Stimulated activated CD4-positive, alpha-beta T cell treated with anti-CD3 and anti-CD28 coated beads, Interleukin-1b, Interleukin-23, amount 100 ng/mL, for 4 hours (primary cell): Measurements from ENCODE around the gene DHCR7.

ENCODE experiments used
- DNase-seq, 2 donors: peaks; one replicate each; pipeline ENCODE4 v3.0.0-alpha.2; 2020; ENCODE audit warnings: low read depth in 2 of 2

The DHCR7 gene

GRCh38 chr11:71458146-71459070, 10.2 kb upstream of the DHCR7 start:
- no peak for DNase-seq

GRCh38 chr11:71456831-71457230, 8.6 kb upstream of the DHCR7 start:
- no peak for DNase-seq

- no peak for DNase-seq
These were observed 8.1 kb upstream of the DHCR7 start for GRCh38 chr11:71456294-71456693.

- no peak for DNase-seq
These were observed 6.4 kb upstream of the DHCR7 start for GRCh38 chr11:71454470-71455113.

- DNase-seq, result no peak
These were observed 5.7 kb upstream of the DHCR7 start for GRCh38 chr11:71453918-71454304.

- DNase-seq, result peak; percentile 90 to 96
These were observed 5.1 kb upstream of the DHCR7 start, which contains the start of gene NADSYN1 for GRCh38 chr11:71453037-71453917. NADSYN1 (plus strand) TSS chr11:71453203; CDS start chr11:71453297, 94 bp downstream.

- peak; percentile 15 to 28 for DNase-seq
These were observed 4.2 kb upstream of the DHCR7 start for GRCh38 chr11:71452199-71453036.

GRCh38 chr11:71451596-71452198, 3.5 kb upstream of the DHCR7 start:
- DNase-seq, result no peak

- no peak for DNase-seq
These were observed 2.7 kb upstream of the DHCR7 start for GRCh38 chr11:71450939-71451338.

- DNase-seq, result no peak
These were observed 2.3 kb upstream of the DHCR7 start for GRCh38 chr11:71450507-71450906.

- no peak for DNase-seq
These were observed 1.4 kb upstream of the DHCR7 start for GRCh38 chr11:71449596-71449995.

- DNase-seq, result peak in 1 of 2 donors; percentile 41
These were observed 369 bp downstream of the DHCR7 start for GRCh38 chr11:71447791-71448256.

- no peak for DNase-seq
These were observed 1.1 kb downstream of the DHCR7 start for GRCh38 chr11:71446942-71447688.

- no peak for DNase-seq
These were observed 2.0 kb downstream of the DHCR7 start for GRCh38 chr11:71446150-71446549.

- DNase-seq, result no peak
These were observed 3.4 kb downstream of the DHCR7 start for GRCh38 chr11:71444811-71445210.

GRCh38 chr11:71443736-71444445, 4.3 kb downstream of the DHCR7 start:
- no peak for DNase-seq

- no peak for DNase-seq
These were observed 5.3 kb downstream of the DHCR7 start for GRCh38 chr11:71442880-71443279.

- no peak for DNase-seq
These were observed 6.1 kb downstream of the DHCR7 start for GRCh38 chr11:71442123-71442522.

- DNase-seq, result no peak
These were observed 6.9 kb downstream of the DHCR7 start for GRCh38 chr11:71441251-71441650.
